Measurements from ENCODE around the gene GAB2. TPM values are rescaled to one million over a fixed set of nuclear protein-coding genes. Genes with fewer than 3 reads are reported as not detected.

The GAB2 gene
- total and polyA plus RNA-seq, 10 of the 15 experiments (the other 5 are each of a cell fraction or from before 2014, with no cell fraction given), result 0.69 to 12.6 (median 3.8) TPM

DNA sequence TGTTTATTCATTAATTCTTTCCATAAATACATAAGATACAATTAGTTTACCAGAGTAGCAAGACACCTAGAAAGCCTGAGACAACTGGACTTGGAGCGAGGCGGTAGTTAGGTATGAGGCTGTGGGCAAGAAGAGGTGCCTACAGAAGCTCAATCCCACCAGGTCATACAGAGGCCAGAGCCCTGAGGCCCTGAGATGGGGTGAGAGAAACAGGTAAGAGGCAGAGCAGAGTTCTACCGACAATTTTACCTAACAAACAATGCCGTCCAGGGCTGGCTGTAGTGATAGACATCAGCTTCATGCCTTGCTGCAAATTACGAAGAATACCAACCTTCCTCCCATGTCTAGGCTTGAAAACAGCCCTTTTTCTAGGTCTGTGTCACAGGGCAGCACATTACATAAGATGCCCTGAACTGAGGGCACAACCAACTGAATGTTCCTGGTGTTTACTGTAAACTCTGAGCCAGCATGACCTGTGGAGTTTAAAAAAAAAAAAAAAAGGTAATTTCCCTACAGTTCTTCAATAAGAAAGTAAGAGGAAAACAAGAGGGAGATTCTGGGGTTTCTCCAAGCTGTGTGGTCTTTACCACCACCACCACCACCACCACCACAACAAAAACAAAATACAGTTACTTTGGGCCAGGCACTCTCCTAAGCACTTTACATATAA, 105.8 kb downstream of the GAB2 start:
- Histone ChIP-seq H4K20me1 (ENCODE audit: control insufficient read depth, insufficient read depth) (no peaks in the 10 kb centered on the region), H3K4me3 (no peak overlapping the region), H3K27ac (ENCODE audit: control insufficient read depth, insufficient read depth) (no peak overlapping the region), H3K9me3 (replicated peaks; ENCODE audit: control insufficient read depth, insufficient read depth, low read length) (no peaks in the 10 kb centered on the region), H3K79me2 (ENCODE audit: control insufficient read depth, insufficient read depth, low read length) (no peaks in the 10 kb centered on the region), H2AFZ (ENCODE audit: control insufficient read depth, low read depth, low read length) (no peak overlapping the region), H3K9ac (ENCODE audit: control insufficient read depth, insufficient read depth, low read length) (no peak overlapping the region), H3K27me3 (replicated peaks in 1 of 2; ENCODE audit: control insufficient read depth in 2 of 2, insufficient read depth in 2 of 2, low read length in 1 of 2) (0 out of 4 replicates have a peak, but pooled peaks cover 0 to 1% of the 10 kb centered on the region in 2 experiments), H3K4me1 (ENCODE audit: control insufficient read depth, insufficient read depth, low read length) (peaks cover 46% of the 10 kb centered on the region), H3K4me2 (ENCODE audit: control insufficient read depth, insufficient read depth) (peak overlapping the region; percentile 54; the same call in 1 of the 2 replicates), H3K36me3 (ENCODE audit: control insufficient read depth in 2 of 2, insufficient read depth in 2 of 2, low read length in 1 of 2) (no peaks in the 10 kb centered on the region)
- RAD21 ChIA-PET (ENCODE audit: unreplicated experiment), result interaction anchor here (1.2 to 1.7 kb wide), 2 partner anchors 12 to 253 kb away, joined by 4 to 6 read pairs; no protein-coding TSS in a partner anchor
- SMC1A ChIA-PET (ENCODE audit: uncharacterized antibody, unreplicated experiment), result interaction anchor here (0.9 to 2.7 kb wide), 6 partner anchors 16 to 253 kb away, joined by 3 to 9 read pairs (median 6); no protein-coding TSS in a partner anchor
- ATAC-seq (peak; percentile 8; the same call in 2 of the 3 replicates), DNase-seq (ENCODE audit: low read depth, low spot score) (no peak), FAIRE-seq (no peak)
- POLR2A ChIA-PET, result interaction anchor here (0.6 kb wide), 3 partner anchors 20 to 88 kb away, joined by 3 to 5 read pairs (median 4); no protein-coding TSS in a partner anchor
- BruUV-seq (replicated peaks), result no TSS peak
- intact Hi-C loops (cut with micrococcal nuclease; ENCODE audit: unreplicated experiment), result loop anchor here (5.0 kb wide), 1 partner anchor 105 kb away; the partner anchor contains the start of gene GAB2
- in situ Hi-C loops (cut with MboI), result no loop called here
- 97% methylated on average over 5 of the region's 5 CpGs for WGBS (ENCODE audit: insufficient coverage, insufficient replicate concordance, low lambda C conversion rate, missing lambda C conversion rate)
- CTCF ChIA-PET, result interaction anchor here (1.0 to 2.4 kb wide), 3 partner anchors 23 to 252 kb away, joined by 3 to 10 read pairs (median 3); no protein-coding TSS in a partner anchor
- TF ChIP-seq, protein P1, sequence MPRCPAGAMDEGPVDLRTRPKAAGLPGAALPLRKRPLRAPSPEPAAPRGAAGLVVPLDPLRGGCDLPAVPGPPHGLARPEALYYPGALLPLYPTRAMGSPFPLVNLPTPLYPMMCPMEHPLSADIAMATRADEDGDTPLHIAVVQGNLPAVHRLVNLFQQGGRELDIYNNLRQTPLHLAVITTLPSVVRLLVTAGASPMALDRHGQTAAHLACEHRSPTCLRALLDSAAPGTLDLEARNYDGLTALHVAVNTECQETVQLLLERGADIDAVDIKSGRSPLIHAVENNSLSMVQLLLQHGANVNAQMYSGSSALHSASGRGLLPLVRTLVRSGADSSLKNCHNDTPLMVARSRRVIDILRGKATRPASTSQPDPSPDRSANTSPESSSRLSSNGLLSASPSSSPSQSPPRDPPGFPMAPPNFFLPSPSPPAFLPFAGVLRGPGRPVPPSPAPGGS (IDR thresholded peaks at IDR 0.05; ENCODE audit: borderline replicate concordance, insufficient read depth, low read depth, low read length, poor library complexity, severe bottlenecking), result peak; percentile 8
- TF ChIP-seq SMARCA5 (IDR thresholded peaks at IDR 0.05), result no peak
- TF ChIP-seq NFIC (IDR thresholded peaks at IDR 0.05; ENCODE audit: low read depth, low read length), result peak; percentile 52; the same call in 1 of the 2 replicates
- no peak for TF ChIP-seq TCF12 (IDR thresholded peaks at IDR 0.05; ENCODE audit: low read depth, low read length)
- no peak for TF ChIP-seq MYC (IDR thresholded peaks at IDR 0.05; ENCODE audit: insufficient read depth, insufficient read length, insufficient replicate concordance, low read length, severe bottlenecking)
- TF ChIP-seq, protein P2, sequence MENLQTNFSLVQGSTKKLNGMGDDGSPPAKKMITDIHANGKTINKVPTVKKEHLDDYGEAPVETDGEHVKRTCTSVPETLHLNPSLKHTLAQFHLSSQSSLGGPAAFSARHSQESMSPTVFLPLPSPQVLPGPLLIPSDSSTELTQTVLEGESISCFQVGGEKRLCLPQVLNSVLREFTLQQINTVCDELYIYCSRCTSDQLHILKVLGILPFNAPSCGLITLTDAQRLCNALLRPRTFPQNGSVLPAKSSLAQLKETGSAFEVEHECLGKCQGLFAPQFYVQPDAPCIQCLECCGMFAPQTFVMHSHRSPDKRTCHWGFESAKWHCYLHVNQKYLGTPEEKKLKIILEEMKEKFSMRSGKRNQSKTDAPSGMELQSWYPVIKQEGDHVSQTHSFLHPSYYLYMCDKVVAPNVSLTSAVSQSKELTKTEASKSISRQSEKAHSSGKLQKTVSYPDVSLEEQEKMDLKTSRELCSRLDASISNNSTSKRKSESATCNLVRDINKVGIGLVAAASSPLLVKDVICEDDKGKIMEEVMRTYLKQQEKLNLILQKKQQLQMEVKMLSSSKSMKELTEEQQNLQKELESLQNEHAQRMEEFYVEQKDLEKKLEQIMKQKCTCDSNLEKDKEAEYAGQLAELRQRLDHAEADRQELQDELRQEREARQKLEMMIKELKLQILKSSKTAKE (IDR thresholded peaks at IDR 0.05; ENCODE audit: low read depth, poor library complexity, severe bottlenecking), result no peak
- TF ChIP-seq, protein P3, sequence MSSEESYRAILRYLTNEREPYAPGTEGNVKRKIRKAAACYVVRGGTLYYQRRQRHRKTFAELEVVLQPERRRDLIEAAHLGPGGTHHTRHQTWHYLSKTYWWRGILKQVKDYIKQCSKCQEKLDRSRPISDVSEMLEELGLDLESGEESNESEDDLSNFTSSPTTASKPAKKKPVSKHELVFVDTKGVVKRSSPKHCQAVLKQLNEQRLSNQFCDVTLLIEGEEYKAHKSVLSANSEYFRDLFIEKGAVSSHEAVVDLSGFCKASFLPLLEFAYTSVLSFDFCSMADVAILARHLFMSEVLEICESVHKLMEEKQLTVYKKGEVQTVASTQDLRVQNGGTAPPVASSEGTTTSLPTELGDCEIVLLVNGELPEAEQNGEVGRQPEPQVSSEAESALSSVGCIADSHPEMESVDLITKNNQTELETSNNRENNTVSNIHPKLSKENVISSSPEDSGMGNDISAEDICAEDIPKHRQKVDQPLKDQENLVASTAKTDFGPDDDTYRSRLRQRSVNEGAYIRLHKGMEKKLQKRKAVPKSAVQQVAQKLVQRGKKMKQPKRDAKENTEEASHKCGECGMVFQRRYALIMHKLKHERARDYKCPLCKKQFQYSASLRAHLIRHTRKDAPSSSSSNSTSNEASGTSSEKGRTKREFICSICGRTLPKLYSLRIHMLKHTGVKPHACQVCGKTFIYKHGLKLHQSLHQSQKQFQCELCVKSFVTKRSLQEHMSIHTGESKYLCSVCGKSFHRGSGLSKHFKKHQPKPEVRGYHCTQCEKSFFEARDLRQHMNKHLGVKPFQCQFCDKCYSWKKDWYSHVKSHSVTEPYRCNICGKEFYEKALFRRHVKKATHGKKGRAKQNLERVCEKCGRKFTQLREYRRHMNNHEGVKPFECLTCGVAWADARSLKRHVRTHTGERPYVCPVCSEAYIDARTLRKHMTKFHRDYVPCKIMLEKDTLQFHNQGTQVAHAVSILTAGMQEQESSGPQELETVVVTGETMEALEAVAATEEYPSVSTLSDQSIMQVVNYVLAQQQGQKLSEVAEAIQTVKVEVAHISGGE (CRISPR knock-in tag; IDR thresholded peaks at IDR 0.05), result no peak
- peak; percentile 76; the same call in 1 of the 2 replicates for TF ChIP-seq MTA3 (IDR thresholded peaks at IDR 0.05; ENCODE audit: borderline replicate concordance, low read length)
- no peak for TF ChIP-seq SPI1 (IDR thresholded peaks at IDR 0.05; ENCODE audit: borderline replicate concordance, insufficient read depth, low read depth, low read length)
- TF ChIP-seq, protein P4, sequence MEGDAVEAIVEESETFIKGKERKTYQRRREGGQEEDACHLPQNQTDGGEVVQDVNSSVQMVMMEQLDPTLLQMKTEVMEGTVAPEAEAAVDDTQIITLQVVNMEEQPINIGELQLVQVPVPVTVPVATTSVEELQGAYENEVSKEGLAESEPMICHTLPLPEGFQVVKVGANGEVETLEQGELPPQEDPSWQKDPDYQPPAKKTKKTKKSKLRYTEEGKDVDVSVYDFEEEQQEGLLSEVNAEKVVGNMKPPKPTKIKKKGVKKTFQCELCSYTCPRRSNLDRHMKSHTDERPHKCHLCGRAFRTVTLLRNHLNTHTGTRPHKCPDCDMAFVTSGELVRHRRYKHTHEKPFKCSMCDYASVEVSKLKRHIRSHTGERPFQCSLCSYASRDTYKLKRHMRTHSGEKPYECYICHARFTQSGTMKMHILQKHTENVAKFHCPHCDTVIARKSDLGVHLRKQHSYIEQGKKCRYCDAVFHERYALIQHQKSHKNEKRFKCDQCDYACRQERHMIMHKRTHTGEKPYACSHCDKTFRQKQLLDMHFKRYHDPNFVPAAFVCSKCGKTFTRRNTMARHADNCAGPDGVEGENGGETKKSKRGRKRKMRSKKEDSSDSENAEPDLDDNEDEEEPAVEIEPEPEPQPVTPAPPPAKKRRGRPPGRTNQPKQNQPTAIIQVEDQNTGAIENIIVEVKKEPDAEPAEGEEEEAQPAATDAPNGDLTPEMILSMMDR (IDR thresholded peaks at IDR 0.05 in 2 of 3, conservative IDR thresholded peaks at IDR 0.05 in 1 of 3; ENCODE audit: control insufficient read depth in 2 of 3, extremely low read depth in 1 of 3, insufficient read depth in 1 of 3, low read depth in 3 of 3, low read length in 3 of 3), result no peak
- no peak for TF ChIP-seq RCOR1 (conservative IDR thresholded peaks at IDR 0.05; ENCODE audit: low read depth, low read length)
- no peak for TF ChIP-seq CHD1 (IDR thresholded peaks at IDR 0.05; ENCODE audit: low read depth, low read length)
